HG03342 (cell line): ENCODE measurements around the gene DGKI.

Experiments
- ATAC-seq: cut with Tn5 transposase; IDR thresholded peaks from one replicate; pipeline ENCODE4 v1.9.1; 2021; ENCODE audit warnings: mild to moderate bottlenecking, moderate library complexity; ENCODE audit not compliant: unreplicated experiment

The DGKI gene

DNA sequence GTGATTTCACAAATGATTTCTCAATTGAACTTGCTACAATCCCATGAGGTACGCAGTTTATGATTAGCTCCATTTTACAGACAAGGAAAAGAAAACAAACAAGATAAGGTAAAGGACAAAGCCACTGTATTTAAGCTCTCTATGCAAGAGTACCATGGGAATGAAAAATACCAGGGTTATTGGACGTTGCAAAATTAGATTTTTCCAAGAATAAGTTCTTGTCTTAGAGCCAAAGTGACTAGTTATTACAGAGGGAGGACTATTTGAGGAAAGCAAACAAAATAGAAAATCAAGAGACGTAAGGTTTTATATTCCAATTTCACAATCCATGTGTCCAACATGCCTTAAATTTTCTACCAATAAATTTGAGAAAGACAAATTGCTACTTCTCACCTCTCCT, 405.3 kb downstream of the DGKI start:
- no peak for ATAC-seq

- no peak for ATAC-seq
Observed at GRCh38 chr7:137439829-137440825, 406.6 kb downstream of the DGKI start.

DNA sequence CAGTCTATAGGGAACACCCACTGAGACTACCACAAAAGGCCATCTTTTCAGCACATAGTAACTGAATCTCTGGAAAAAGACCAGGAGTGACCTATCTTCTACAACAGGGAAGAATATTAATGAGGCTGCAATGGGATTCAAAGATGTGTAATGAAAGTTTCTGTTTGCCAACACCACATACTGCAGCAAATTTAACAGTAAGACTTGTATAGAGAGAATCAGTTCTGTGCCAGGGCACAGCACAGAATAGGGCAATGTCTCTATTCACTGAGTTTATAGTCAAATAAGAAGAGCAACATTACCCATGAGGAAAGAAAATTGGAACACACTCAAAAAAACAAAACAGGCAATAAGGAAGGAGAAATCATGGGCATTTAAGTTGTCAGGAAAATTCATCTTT, 411.8 kb downstream of the DGKI start:
- no peak for ATAC-seq

DNA sequence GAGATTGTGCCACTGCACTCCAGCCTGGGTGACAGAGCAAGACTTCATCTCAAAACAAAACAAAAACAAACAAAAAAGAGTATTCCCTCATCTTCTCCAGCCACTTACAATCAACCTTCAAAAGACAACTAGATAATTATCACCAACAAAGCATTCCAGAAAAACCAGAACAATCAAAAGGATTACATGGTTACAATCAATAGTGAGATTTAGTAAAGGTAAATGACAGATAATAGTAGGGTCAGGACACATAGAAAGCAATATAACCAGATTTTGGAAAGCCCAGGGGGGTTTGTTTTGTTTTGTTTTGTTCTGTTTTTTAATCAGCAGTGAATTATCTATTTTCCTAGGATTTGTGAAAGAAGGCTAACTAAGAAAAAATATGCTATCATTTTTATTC, 412.2 kb downstream of the DGKI start:
- ATAC-seq = no peak

DNA sequence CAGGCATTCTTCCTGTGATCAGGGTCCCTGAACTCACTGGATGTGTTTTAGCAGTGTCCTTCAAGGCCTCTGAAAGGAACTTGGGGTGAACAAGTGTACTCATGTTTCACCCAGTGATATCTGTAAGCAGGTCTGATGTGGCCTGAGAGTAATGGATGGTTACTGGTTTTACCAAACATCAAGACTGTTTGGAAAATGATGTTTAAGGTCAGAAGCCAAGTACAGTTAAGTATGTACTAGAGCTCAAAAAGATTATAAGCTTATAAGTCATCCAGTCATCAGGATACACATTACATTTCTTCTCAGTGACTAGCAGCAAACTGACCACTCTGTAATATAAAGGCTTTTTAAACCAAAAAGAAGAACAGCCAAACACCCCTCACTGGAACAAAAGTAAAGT, 423.5 kb downstream of the DGKI start:
- no peak for ATAC-seq

DNA sequence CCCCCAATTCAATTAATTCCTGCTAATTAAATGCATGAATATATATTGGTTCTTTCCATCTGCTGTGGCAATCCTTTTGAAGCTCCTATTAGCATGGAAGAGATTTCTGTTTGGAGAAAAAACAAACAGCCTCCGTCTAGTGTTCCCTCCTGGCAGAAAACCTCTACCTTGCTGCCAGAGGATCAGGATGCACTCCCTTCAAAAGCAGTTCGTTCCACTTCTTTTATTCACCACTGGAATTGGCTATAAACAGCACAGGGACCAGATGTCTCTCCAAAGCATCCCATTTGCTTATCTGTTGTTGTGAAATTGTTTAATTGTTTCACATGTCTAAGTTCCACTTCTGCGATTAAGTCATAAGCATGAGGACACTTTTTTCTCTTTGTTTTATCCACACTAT, 425.4 kb downstream of the DGKI start:
- ATAC-seq = no peak

DNA sequence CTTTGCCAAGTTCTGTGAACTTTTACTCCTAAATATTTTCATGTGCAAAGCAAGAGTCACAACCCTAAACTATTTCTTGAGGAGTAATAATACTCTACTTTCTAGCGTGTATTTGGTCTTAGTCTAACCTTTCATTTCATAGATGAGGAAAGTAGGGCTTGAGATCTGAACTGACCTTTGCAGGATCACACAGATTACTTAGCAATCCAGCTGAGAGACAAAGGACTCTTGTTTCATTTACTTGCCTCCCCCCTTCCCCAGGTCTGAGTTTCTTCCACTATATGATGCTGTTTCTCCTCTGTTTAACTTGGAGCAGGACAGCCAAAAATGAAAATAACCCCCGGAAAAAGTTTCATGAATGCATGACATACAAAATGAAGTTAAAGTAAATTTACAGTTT, 427.9 kb downstream of the DGKI start:
- ATAC-seq = no peak

DNA sequence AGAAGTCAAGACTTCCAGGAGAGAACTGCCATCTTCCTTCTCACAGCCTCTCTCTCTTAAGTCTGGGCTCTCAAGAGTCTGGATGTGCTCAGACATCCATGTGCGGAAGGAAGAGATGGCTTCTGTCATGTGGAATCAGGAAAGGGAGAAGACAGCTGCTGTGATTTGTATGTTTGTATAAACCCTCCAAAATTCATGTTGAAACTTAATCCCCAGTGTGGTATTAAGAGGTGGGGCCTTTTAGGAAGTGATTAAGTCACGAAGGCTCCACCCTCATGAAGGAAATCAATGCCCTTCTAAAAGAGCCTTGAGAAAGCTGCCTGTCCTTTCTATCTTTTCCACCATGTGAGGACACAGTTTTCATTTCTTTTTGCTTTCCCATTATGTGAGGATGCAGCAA, 429.3 kb downstream of the DGKI start:
- no peak for ATAC-seq

- no peak for ATAC-seq
Observed at GRCh38 chr7:137413901-137414300, 432.9 kb downstream of the DGKI start.

DNA sequence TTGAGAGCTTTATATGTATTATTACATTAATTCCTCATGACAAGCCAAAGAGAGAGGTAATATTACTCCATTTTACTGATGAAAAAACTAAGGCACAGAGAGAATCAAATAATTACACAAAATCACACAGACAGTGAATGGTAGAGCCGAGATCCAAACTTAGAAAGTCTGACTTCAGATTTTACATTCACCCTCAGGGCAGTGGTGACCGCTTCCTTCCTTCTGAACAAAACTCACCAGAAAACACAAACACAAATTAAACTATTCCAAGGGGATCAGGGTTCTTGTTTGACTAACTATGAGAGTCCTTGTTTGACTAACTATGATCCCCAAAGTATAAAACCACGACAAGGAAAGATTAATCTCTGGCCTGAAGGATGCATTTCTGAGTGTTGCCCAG, 435.3 kb downstream of the DGKI start:
- no peak for ATAC-seq

GRCh38 chr7:137408126-137408525, 438.6 kb downstream of the DGKI start:
- no peak for ATAC-seq

DNA sequence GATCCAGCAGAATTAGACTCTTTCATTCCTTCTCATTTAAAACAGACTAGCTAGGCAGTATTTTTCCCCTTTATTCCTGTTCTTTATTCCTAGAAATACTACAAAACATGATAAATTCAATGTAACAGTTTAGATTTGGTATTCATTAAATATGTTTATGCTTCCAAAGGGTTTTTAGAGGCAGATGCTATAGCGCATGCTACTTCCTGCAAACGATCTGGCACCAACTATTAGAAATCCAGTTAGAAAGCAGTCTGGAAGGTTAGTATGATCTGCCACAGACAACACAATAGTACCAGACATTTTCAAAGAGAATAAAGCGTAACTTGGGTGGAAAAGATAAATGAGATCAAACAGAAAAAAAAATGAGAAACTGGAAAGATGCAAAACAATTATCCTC, 439.7 kb downstream of the DGKI start:
- no peak for ATAC-seq

- no peak for ATAC-seq
Observed at GRCh38 chr7:137404660-137405317, 442.0 kb downstream of the DGKI start.

DNA sequence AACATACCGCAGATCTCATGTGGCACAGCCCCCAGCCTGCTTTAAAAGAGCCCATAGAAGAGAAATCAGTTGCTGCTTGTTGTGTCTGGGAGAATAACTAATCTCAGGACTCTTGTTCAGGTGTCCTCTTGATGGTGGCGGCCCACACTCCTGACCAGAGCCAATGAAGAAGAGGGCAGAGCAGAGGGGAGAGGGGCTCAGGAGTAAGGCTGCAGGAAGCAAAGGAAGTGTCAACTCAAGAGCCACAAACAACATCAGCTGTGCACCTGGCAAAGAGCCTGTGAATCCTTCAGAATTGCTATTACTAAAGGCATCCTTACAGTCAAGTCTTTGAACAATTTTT, 443.4 kb downstream of the DGKI start:
- no peak for ATAC-seq

DNA sequence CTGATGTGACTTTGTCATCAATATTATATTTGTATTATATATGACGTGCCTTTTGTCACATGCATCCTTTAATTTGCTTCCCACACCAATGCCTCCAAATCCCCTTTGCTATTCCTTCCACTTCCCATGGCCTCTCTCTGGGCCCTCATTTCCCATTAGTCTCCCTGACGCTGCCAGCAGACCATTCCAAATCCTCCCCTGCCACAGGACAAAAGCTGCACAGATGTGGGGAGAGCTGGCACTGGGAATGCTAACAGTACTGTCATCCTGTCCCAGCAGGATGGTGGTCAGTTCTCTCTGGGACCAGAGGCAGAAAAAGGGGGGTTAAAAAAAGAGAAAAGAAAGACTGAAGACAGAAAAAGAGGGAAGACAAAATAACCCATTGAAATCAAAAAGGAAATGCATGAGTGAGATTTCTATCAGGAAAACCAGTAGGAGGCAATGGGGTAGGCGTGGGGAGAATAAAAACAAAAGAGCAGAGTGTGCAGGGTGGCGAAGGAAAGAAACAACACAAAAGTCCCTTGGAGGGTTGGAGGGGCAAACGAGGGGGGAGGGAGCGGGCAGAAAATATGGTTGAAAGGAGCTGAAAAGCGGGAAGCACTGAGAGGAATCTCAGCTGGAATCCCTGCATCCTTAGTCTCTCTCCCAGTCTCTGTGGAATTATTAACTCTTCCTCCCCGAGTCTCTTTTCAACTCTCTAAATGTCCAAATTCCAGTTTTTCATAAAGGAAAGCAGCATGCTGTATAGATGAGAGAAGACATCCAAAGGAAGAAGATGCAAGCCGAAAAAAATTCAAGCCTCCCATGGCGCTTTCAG, 444.0 kb downstream of the DGKI start:
- no peak for ATAC-seq

DNA sequence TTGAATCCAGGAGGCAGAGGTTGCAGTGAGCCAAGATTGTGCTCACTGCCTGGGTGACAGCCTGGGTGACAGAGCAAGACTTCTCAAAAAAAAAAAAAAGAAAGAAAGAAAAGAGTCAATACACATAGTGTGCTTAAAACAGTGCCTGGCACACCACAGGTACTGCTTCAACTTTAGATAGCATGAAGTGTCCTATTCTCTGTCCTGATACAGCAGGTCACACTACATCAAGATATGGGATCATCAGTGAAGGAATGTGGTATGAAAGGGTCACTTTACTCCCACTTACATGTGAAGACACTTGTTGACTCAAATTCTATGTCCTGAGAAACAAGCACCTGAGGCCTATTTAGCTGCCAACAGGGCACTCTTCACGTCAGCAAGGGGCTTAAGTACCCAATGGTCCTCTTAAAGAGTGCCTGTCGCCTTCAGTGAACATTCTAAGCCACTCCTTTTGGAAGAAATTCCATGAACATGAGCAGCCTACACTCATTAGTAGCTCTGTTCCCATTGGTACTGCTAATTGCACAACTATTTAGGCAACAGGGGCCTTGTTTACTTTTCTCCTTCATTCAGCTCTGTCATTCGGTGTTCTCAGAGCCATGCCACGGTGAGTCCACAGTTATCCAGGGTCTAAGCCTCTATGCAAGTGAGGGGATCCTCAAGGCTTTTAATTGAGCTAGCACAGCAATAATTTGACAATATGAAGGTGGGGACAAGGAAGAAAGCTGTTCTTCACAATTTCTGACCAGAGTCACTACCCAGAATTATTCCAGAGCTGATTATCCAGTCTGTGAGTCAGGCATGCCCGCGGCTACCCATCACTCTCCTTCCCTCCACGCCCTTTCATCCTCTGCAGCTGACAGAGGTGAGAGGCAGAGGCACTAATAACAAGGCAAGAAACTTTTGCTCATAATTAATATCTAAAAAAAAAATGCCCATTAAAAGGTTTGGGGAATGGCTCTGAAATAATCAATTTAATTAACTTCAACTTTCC, 446.6 kb downstream of the DGKI start:
- ATAC-seq = no peak

GRCh38 chr7:137396051-137396450, 450.7 kb downstream of the DGKI start:
- ATAC-seq = no peak

- ATAC-seq = no peak
Observed at GRCh38 chr7:137395420-137395819, 451.4 kb downstream of the DGKI start.

DNA sequence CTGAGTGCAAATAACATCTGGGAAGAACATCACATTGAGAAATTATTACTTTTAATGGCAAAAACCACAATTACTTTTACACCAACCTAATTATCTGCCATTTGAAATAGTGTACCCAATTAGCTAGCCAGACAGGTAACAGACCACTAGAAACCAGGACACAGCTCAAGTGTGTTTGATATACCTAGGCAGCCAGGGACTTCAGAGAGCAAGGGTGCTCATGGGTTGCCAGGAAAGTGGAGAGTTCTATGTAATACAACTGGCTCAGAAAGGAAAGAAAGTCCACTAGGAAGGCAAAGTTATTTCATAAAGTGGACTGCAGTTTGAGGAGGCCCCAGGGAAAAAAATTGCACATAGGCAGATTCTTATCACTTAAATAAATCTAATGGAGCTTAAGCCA, 453.2 kb downstream of the DGKI start:
- no peak for ATAC-seq

DNA sequence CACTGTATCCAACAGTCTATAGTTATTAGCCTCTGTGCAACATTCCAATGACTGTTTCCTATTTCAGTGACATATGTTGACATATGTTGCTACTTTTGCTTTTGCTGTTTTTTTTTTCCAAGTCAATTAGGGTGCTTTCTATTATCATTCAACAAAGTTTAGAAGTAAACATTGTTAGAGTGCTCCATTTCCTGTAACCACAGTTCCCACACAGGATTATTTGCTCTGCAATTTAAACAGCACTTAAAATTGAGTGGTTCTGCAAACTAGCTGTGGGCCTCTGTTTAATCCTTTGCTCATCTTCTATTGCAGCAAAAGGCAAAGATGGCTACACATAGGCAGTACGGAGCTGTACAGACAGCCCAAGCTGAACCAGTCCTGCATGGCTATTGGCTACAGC, 456.7 kb downstream of the DGKI start:
- no peak for ATAC-seq
